ENCODE measurements around the gene OR5AC2. TPM values are rescaled to one million over a fixed set of nuclear protein-coding genes. Genes with fewer than 3 reads are reported as not detected.

OR5AC2 gene
- total and polyA plus RNA-seq, 8 donors, result not detected

GRCh38 chr3:98109807-98110549 is 23.0 kb downstream of the OR5AC2 start:
- no peak for DNase-seq

GRCh38 chr3:98110550-98110908 is 23.6 kb downstream of the OR5AC2 start:
- Histone ChIP-seq H3K27me3 (no peaks in the 10 kb centered on the region), H3K36me3 (no peaks in the 10 kb centered on the region), H3K4me3 (no peak overlapping the region), H3K4me1 (no peaks in the 10 kb centered on the region), H3K9me3 (peaks cover 0 to 54% (median 36%) of the 10 kb centered on the region in 4 donors), H3K27ac (no peak overlapping the region)
- DNase-seq, result no peak
- intact Hi-C loops (cut with DNase I; ENCODE audit: low total_unique reads), result no loop called here
- TF ChIP-seq POLR2AphosphoS5 (IDR thresholded peaks at IDR 0.05) (no peak), EP300 (IDR thresholded peaks at IDR 0.05) (no peak), POLR2A (IDR thresholded peaks at IDR 0.05) (no peak), CTCF (IDR thresholded peaks at IDR 0.05) (no peak)

More at GRCh38 chr3:98109807-98110549, 23.0 kb downstream of the OR5AC2 start:
- intact Hi-C loops (cut with DNase I; ENCODE audit: low total_unique reads), result no loop called here
- WGBS, 5 donors, result 80 to 90% (median 88%) methylated on average over 4 of the region's 4 CpGs
- H3K4me1 ChIP-seq, result no peaks in the 10 kb centered on the region
- TF ChIP-seq EP300 (IDR thresholded peaks at IDR 0.05), result no peak
- no peak for TF ChIP-seq POLR2AphosphoS5 (IDR thresholded peaks at IDR 0.05)
- TF ChIP-seq CTCF (IDR thresholded peaks at IDR 0.05), result no peak
- no peak for TF ChIP-seq POLR2A (IDR thresholded peaks at IDR 0.05)
- no peak overlapping the region for H3K27ac ChIP-seq
- no peak overlapping the region for H3K4me3 ChIP-seq
- H3K9me3 ChIP-seq, result peaks cover 0 to 54% (median 36%) of the 10 kb centered on the region in 4 donors
- no peaks in the 10 kb centered on the region for H3K27me3 ChIP-seq
- H3K36me3 ChIP-seq, result no peaks in the 10 kb centered on the region

GRCh38 chr3:98114264-98114663 is 27.3 kb downstream of the OR5AC2 start:
- DNase-seq, result no peak

GRCh38 chr3:98115717-98116116 is 28.7 kb downstream of the OR5AC2 start:
- H3K27ac ChIP-seq, result no peak overlapping the region
- no peak for DNase-seq
- no peak overlapping the region for H3K4me3 ChIP-seq
- H3K4me1 ChIP-seq, result no peaks in the 10 kb centered on the region
- H3K27me3 ChIP-seq, result no peaks in the 10 kb centered on the region
- TF ChIP-seq CTCF (IDR thresholded peaks at IDR 0.05) (no peak), EP300 (IDR thresholded peaks at IDR 0.05) (no peak), POLR2A (IDR thresholded peaks at IDR 0.05) (no peak), POLR2AphosphoS5 (IDR thresholded peaks at IDR 0.05) (no peak)
- H3K36me3 ChIP-seq, result no peaks in the 10 kb centered on the region
- intact Hi-C loops (cut with DNase I; ENCODE audit: low total_unique reads), result no loop called here
- 88 to 100% (median 95%) methylated on average over 1 of the region's 1 CpG for WGBS, 5 donors
- peaks cover 0 to 36% (median 31%) of the 10 kb centered on the region in 4 donors for H3K9me3 ChIP-seq

More at GRCh38 chr3:98114264-98114663, 27.3 kb downstream of the OR5AC2 start:
- no peaks in the 10 kb centered on the region for H3K27me3 ChIP-seq
- TF ChIP-seq POLR2A (IDR thresholded peaks at IDR 0.05), result no peak
- no peak for TF ChIP-seq EP300 (IDR thresholded peaks at IDR 0.05)
- no peak for TF ChIP-seq POLR2AphosphoS5 (IDR thresholded peaks at IDR 0.05)
- no peak for TF ChIP-seq CTCF (IDR thresholded peaks at IDR 0.05)
- WGBS, 5 donors, result 52 to 64% (median 59%) methylated on average over 3 of the region's 3 CpGs
- no peak overlapping the region for H3K27ac ChIP-seq
- peaks cover 0 to 50% (median 42%) of the 10 kb centered on the region in 4 donors for H3K9me3 ChIP-seq
- H3K36me3 ChIP-seq, result no peaks in the 10 kb centered on the region
- no peaks in the 10 kb centered on the region for H3K4me1 ChIP-seq
- H3K4me3 ChIP-seq, result no peak overlapping the region
- intact Hi-C loops (cut with DNase I; ENCODE audit: low total_unique reads), result no loop called here
